Glutamatergic neuron (in vitro differentiated cells): ENCODE data around the gene MADD. TPM values are rescaled to one million over a fixed set of nuclear protein-coding genes. Genes with fewer than 3 reads are reported as not detected.

Experiments used
- DNase-seq: peaks from one replicate; pipeline ENCODE4 v3.0.0; 2022
- H3K27ac Mint-ChIP-seq: one replicate; pipeline ENCODE4 v1.8.0; 2020; ENCODE audit warnings: mild to moderate bottlenecking, mixed read lengths, inconsistent platforms; ENCODE audit not compliant: unreplicated experiment
- H3K27me3 Mint-ChIP-seq: one replicate; pipeline ENCODE4 v1.8.0; 2020; ENCODE audit warnings: mild to moderate bottlenecking, moderate library complexity, mixed read lengths, inconsistent platforms; ENCODE audit not compliant: unreplicated experiment
- H3K36me3 Mint-ChIP-seq: one replicate; pipeline ENCODE4 v1.8.0; 2020; ENCODE audit warnings: mild to moderate bottlenecking, mixed read lengths, inconsistent platforms; ENCODE audit not compliant: unreplicated experiment
- H3K4me1 Mint-ChIP-seq: one replicate; pipeline ENCODE4 v1.8.0; 2020; ENCODE audit warnings: mild to moderate bottlenecking, low read depth, mixed read lengths, inconsistent platforms; ENCODE audit not compliant: unreplicated experiment
- H3K4me3 Mint-ChIP-seq: one replicate; pipeline ENCODE4 v1.8.0; 2020; ENCODE audit warnings: mild to moderate bottlenecking, mixed read lengths, inconsistent platforms; ENCODE audit not compliant: unreplicated experiment
- H3K9me3 Mint-ChIP-seq: one replicate; pipeline ENCODE4 v1.8.0; 2020; ENCODE audit warnings: mild to moderate bottlenecking, moderate library complexity, mixed read lengths, inconsistent platforms; ENCODE audit not compliant: unreplicated experiment
- total RNA-seq: library from RNA; stranded (reverse); fragmentation: NEBNext Ultra II Directional; extraction: Animal tissue kit (Norgen Biotek cat#: 25700); gene quantifications from one replicate; pipeline ENCODE4 v1.2.1, GENCODE V29; 2021; ENCODE audit not compliant: unreplicated experiment
- TF ChIP-seq, protein P1 (sequence below): fragments of 200-600 bp; sonication (generic); IDR thresholded peaks from one replicate; pipeline ENCODE4 v1.5.0; 2021; ENCODE audit not compliant: partially characterized antibody, unreplicated experiment

MADD gene
- total RNA-seq, 1 donor from 2014 or later: 115 TPM

GRCh38 chr11:47278769-47279168, 8.8 kb downstream of the MADD start:
- TF ChIP-seq, protein P1, sequence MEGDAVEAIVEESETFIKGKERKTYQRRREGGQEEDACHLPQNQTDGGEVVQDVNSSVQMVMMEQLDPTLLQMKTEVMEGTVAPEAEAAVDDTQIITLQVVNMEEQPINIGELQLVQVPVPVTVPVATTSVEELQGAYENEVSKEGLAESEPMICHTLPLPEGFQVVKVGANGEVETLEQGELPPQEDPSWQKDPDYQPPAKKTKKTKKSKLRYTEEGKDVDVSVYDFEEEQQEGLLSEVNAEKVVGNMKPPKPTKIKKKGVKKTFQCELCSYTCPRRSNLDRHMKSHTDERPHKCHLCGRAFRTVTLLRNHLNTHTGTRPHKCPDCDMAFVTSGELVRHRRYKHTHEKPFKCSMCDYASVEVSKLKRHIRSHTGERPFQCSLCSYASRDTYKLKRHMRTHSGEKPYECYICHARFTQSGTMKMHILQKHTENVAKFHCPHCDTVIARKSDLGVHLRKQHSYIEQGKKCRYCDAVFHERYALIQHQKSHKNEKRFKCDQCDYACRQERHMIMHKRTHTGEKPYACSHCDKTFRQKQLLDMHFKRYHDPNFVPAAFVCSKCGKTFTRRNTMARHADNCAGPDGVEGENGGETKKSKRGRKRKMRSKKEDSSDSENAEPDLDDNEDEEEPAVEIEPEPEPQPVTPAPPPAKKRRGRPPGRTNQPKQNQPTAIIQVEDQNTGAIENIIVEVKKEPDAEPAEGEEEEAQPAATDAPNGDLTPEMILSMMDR: no peak
- no peak for DNase-seq
- peaks cover 1% of the 10 kb centered on the region for H3K27me3 Mint-ChIP-seq
- no peak overlapping the region for H3K4me3 Mint-ChIP-seq
- no peaks in the 10 kb centered on the region for H3K9me3 Mint-ChIP-seq
- peaks cover 4% of the 10 kb centered on the region for H3K36me3 Mint-ChIP-seq
- H3K27ac Mint-ChIP-seq: no peak overlapping the region
- H3K4me1 Mint-ChIP-seq: no peaks in the 10 kb centered on the region

DNA sequence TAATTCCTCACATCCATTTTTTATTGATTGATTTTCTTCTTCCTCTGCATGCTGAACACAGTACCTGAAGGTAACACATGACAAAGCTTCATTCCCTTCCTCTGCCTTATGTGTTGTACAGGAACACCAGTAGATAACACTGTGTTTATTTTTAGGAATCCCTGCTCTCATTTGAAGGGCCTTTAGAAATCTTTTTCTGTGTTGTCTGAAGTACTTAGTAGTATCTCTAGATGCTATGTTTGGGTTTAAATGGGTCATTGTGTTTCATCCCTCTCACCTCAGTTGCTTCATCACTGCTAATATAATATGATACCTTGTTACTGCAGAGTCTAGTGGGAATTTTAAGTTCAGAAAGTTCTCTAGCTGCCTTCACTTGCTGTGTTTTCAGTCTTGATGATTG, 10.2 kb downstream of the MADD start:
- H3K9me3 Mint-ChIP-seq: no peaks in the 10 kb centered on the region
- no peak overlapping the region for H3K27ac Mint-ChIP-seq
- DNase-seq: no peak
- H3K36me3 Mint-ChIP-seq: peaks cover 4% of the 10 kb centered on the region
- H3K4me3 Mint-ChIP-seq: no peak overlapping the region
- H3K27me3 Mint-ChIP-seq: peaks cover 1% of the 10 kb centered on the region
- TF ChIP-seq, protein P1: no peak
- H3K4me1 Mint-ChIP-seq: no peaks in the 10 kb centered on the region

GRCh38 chr11:47280860-47281259, 10.9 kb downstream of the MADD start:
- Mint-ChIP-seq H3K27ac (no peak overlapping the region), H3K27me3 (peaks cover 3% of the 10 kb centered on the region), H3K36me3 (peaks cover 9% of the 10 kb centered on the region), H3K4me3 (no peak overlapping the region), H3K9me3 (no peaks in the 10 kb centered on the region), H3K4me1 (no peaks in the 10 kb centered on the region)
- no peak for DNase-seq
- TF ChIP-seq, protein P1: no peak

- Mint-ChIP-seq H3K36me3 (peaks cover 9% of the 10 kb centered on the region), H3K27me3 (peaks cover 2% of the 10 kb centered on the region)
Measured at GRCh38 chr11:47282462-47282861, 12.5 kb downstream of the MADD start.

DNA sequence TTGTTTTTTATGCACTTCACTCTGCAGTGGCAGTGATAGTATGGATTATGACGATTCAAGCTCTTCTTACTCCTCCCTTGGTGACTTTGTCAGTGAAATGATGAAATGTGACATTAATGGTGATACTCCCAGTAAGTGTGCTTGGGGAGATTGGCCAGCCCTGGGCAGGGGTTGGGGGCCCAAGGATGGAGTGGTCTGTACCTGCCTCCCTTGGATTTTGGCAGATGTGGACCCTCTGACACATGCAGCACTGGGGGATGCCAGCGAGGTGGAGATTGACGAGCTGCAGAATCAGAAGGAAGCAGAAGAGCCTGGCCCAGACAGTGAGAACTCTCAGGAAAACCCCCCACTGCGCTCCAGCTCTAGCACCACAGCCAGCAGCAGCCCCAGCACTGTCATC, 14.2 kb downstream of the MADD start:
- no peaks in the 10 kb centered on the region for H3K4me1 Mint-ChIP-seq
- no peak overlapping the region for H3K27ac Mint-ChIP-seq
- peaks cover 9% of the 10 kb centered on the region for H3K36me3 Mint-ChIP-seq
- no peak overlapping the region for H3K4me3 Mint-ChIP-seq
- peaks cover 2% of the 10 kb centered on the region for H3K27me3 Mint-ChIP-seq
- TF ChIP-seq, protein P1: no peak
- no peaks in the 10 kb centered on the region for H3K9me3 Mint-ChIP-seq
- DNase-seq: no peak

More at GRCh38 chr11:47282462-47282861, 12.5 kb downstream of the MADD start:
- Mint-ChIP-seq H3K4me3 (no peak overlapping the region), H3K27ac (no peak overlapping the region), H3K9me3 (no peaks in the 10 kb centered on the region), H3K4me1 (no peaks in the 10 kb centered on the region)
- DNase-seq: no peak
- TF ChIP-seq, protein P1: no peak
